Body of pancreas (tissue), 4 donors: ENCODE results near the gene SPR. TPM values are rescaled to one million over a fixed set of nuclear protein-coding genes. Genes with fewer than 3 reads are reported as not detected.

ENCODE experiments used
- ATAC-seq: fragments of 150-250 bp; one replicate; pipeline ENCODE4 v1.9.1; 2016
- DNase-seq, 4 donors: peaks; one replicate each; pipeline ENCODE4 v3.0.0-alpha.2; 2019
- H3K27ac ChIP-seq, 4 donors: fragments of 200-600 bp; sonication (generic); 1 replicate in 3 of 4; 2 replicates in 1 of 4; pipeline versions ENCODE4 v1.5.1 to v1.6.1; 2016 to 2019; ENCODE audit warnings: mild to moderate bottlenecking in 1 of 4, mixed read lengths in 1 of 4, moderate library complexity in 1 of 4
- H3K27me3 ChIP-seq, 2 donors: fragments of 200-600 bp; sonication (generic); one replicate each; pipeline ENCODE4 v1.6.0; 2016; ENCODE audit warnings: mild to moderate bottlenecking in 1 of 2
- H3K36me3 ChIP-seq, 2 donors: fragments of 200-600 bp; sonication (generic); replicated peaks in 1 of 2; 2 replicates each; pipeline ENCODE4 v1.5.1; 2016; ENCODE audit warnings: low read depth in 2 of 2; ENCODE audit not compliant: insufficient read depth in 1 of 2
- H3K4me1 ChIP-seq: fragments of 200-600 bp; sonication (generic); one replicate; pipeline ENCODE4 v1.6.0; 2016
- H3K4me3 ChIP-seq, 2 donors: fragments of 200-600 bp; sonication (generic); 1 replicate in 1 of 2; 2 replicates in 1 of 2; pipeline ENCODE4 v1.5.1; 2016 to 2019
- H3K9me3 ChIP-seq, 3 donors: fragments of 200-600 bp; sonication (generic); 1 replicate in 2 of 3; 2 replicates in 1 of 3; pipeline ENCODE4 v1.5.1; 2016
- POLR2A ChIP-seq, 3 donors: fragments of 450-650 bp; IDR thresholded peaks; one replicate each; pipeline ENCODE4 v1.6.1; 2016; ENCODE audit warnings: antibody characterized with exemption in 3 of 3, mild to moderate bottlenecking in 2 of 3
- WGBS, 2 donors: methylation state at CpG; one replicate each; pipeline ENCODE4 v1.1.5; 2017; 5-methylcytosine and 5-hydroxymethylcytosine counted together
- intact Hi-C: fragments of 100-400 bp; cut with DNase I; formaldehyde crosslinking; loops from one replicate; pipeline ENCODE4 v1.15.1; 2023
- total RNA-seq, 2 donors: library from RNA; depleted of rRNA; stranded (reverse); fragments of >200 nt; gene quantifications; one replicate each; pipeline ENCODE4 v1.1.0, GENCODE V29; 2016
- TF ChIP-seq, protein P1 (sequence below), 7 experiments: fragments of 450-650 bp in 4 of 7; fragments of 200-600 bp in 3 of 7; sonication (generic) in 3 of 7; IDR thresholded peaks; one replicate each; pipeline ENCODE4 v1.5.1; 2016 to 2019; ENCODE audit warnings: antibody characterized with exemption in 7 of 7

Gene SPR
- total RNA-seq, 2 donors from 2014 or later: 62.6 to 84.6 TPM

DNA sequence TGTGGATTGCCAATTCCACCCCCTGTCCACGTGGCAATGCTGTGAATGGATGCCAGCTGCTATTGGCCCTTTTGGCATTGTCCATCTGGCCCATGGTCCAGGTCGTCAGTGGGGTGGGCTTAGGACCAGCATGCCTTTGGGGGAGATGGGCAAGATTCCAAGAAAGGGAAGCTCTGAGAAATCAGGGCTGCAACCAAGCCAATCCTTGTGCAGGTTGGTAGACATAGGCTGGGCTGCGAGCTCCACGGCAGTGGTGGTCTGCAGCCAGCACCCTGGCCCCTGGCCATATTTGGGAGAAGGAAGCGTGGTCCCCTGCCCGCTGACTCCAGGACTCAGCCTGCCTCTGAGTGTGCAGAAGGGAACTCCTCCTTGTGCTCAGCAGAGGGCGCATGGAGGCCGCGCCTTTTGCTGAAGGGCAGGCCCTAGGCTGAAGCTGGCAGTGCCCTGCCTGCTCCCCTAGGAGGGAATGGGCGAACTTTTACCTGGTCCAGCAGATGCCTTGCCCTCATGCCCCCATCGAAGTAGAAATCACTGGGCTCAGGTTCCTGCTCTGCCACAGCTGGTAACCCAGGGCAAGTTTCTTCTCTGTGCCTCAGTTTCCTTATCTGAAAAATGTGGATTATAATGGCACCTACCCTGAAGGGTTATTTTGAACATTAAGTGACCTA is 5.4 kb downstream of the SPR start:
- Histone ChIP-seq H3K4me3 (no peak overlapping the region), H3K4me1 (peaks cover 40% of the 10 kb centered on the region), H3K9me3 (no peaks in the 10 kb centered on the region), H3K27me3 (no peaks in the 10 kb centered on the region), H3K27ac (no peak overlapping the region), H3K36me3 (peaks cover 0 to 5% of the 10 kb centered on the region in 2 donors)
- TF ChIP-seq, protein P1, sequence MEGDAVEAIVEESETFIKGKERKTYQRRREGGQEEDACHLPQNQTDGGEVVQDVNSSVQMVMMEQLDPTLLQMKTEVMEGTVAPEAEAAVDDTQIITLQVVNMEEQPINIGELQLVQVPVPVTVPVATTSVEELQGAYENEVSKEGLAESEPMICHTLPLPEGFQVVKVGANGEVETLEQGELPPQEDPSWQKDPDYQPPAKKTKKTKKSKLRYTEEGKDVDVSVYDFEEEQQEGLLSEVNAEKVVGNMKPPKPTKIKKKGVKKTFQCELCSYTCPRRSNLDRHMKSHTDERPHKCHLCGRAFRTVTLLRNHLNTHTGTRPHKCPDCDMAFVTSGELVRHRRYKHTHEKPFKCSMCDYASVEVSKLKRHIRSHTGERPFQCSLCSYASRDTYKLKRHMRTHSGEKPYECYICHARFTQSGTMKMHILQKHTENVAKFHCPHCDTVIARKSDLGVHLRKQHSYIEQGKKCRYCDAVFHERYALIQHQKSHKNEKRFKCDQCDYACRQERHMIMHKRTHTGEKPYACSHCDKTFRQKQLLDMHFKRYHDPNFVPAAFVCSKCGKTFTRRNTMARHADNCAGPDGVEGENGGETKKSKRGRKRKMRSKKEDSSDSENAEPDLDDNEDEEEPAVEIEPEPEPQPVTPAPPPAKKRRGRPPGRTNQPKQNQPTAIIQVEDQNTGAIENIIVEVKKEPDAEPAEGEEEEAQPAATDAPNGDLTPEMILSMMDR (IDR thresholded peaks at IDR 0.05): peak; percentile 63 to 89 (median 78)
- no peak for TF ChIP-seq POLR2A (IDR thresholded peaks at IDR 0.05)
- DNase-seq (peak; percentile 80 to 83 (median 81)), ATAC-seq (peak; percentile 68)
- intact Hi-C loops: loop anchor here (5.0 to 10.0 kb wide), 2 partner anchors 80 to 282 kb away; no protein-coding TSS in a partner anchor
- 11 to 13% methylated on average over 4 to 11 of the region's 11 CpGs for WGBS, 2 donors

DNA sequence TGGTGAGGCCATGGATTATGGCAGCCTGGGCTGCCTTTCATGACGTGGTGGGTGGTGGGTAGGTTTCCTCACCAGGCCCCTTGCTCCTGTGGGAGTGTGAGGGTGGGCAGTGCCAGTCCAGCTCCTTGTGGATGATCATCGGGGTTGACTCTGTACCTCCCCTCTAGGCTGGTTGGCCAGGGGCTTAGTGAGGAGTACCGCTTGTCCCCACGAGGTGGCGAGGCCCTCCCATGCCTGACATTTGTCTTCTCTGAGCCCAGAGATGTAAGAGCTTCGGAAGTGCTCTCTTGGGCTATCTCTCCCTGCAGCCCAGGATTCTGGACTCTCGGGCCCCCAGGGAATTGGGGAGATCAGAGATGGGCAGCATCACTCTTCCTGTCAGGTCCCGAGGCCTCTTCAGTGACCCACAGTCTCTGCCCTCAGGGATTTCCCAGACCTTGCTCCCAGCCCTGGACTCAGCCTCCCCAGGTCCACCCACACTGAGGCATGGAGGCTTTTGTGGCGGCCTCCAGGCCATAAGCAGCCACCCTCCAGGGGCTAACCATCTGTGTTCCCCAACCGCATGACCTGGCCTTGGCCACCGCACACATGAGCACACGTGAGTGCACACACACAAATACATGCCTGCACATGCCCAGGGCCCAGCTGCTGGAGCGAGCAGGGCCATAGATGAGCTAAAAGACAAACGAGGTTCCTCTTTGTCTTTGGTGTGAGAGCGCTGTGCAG is 6.5 kb downstream of the SPR start:
- Histone ChIP-seq H3K27me3 (no peaks in the 10 kb centered on the region), H3K4me1 (peaks cover 31% of the 10 kb centered on the region), H3K36me3 (peaks cover 0 to 5% of the 10 kb centered on the region in 2 donors), H3K9me3 (no peaks in the 10 kb centered on the region), H3K27ac (no peak overlapping the region), H3K4me3 (no peak overlapping the region)
- DNase-seq (peak; percentile 37 to 53 (median 44)), ATAC-seq (peak; percentile 47)
- WGBS, 2 donors: 48 to 74% methylated on average over 5 to 15 of the region's 15 CpGs
- TF ChIP-seq, protein P1 (IDR thresholded peaks at IDR 0.05): peak; percentile 18 to 57 (median 41)
- TF ChIP-seq POLR2A (IDR thresholded peaks at IDR 0.05): no peak
- intact Hi-C loops: loop anchor here (5.0 to 10.0 kb wide), 2 partner anchors 79 to 281 kb away; no protein-coding TSS in a partner anchor

DNA sequence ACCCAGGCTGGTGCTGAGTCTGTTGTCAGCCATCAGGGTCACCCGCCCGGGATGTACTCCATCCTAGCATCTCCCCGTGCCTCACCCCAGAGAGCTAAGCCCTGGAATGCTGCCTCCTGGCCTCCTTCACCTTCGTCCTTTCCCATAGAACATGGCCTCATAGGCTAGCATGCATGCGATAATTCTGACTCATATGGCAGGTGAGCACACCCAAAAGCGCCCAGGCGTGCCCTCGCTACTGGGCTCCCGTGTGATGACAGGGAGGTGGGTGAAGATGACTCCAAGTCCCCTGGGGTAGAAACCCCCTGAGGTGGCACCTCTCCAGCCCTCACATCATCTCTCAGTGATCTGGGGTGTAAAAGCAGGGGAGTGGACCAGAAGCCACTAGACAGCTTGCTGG is 7.3 kb downstream of the SPR start:
- WGBS, 2 donors: 89 to 90% methylated on average over 8 to 9 of the region's 9 CpGs
- H3K4me1 ChIP-seq: peaks cover 23% of the 10 kb centered on the region
- ATAC-seq (no peak), DNase-seq (no peak)
- H3K36me3 ChIP-seq: peaks cover 0 to 5% of the 10 kb centered on the region in 2 donors
- H3K27ac ChIP-seq: no peak overlapping the region
- TF ChIP-seq, protein P1 (IDR thresholded peaks at IDR 0.05): no peak
- TF ChIP-seq POLR2A (IDR thresholded peaks at IDR 0.05): no peak
- no peaks in the 10 kb centered on the region for H3K9me3 ChIP-seq
- no peak overlapping the region for H3K4me3 ChIP-seq
- no peaks in the 10 kb centered on the region for H3K27me3 ChIP-seq
- intact Hi-C loops: loop anchor here (5.0 to 10.0 kb wide), 2 partner anchors 78 to 280 kb away; no protein-coding TSS in a partner anchor

DNA sequence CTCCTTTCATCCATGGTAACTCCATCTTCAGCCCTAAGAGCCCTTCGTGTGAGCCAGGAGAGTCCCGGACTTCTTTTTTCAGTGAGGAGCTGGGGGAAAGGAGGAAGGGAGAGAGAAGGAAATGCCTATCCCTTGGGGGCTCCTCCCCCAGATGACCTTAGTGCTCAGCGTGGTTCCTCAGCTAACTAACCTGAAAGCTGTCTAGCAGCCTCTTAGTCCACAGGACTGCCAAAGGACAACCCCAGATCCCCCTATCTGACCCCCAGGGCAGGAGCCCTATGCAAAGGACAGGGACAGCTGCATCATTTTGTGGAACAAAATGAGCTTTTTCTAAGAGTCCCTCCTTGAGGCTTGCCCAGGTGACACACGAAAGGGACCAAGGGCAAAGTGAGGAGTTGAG is 7.9 kb downstream of the SPR start:
- Histone ChIP-seq H3K27me3 (no peaks in the 10 kb centered on the region), H3K27ac (no peak overlapping the region), H3K4me3 (no peak overlapping the region), H3K9me3 (no peaks in the 10 kb centered on the region), H3K4me1 (peaks cover 17% of the 10 kb centered on the region), H3K36me3 (peaks cover 0 to 5% of the 10 kb centered on the region in 2 donors)
- WGBS, 2 donors: 12 to 21% methylated on average over 4 of the region's 4 CpGs
- intact Hi-C loops: loop anchor here (10.0 kb wide), 1 partner anchor 280 kb away; no protein-coding TSS in a partner anchor
- ATAC-seq (no peak), DNase-seq (no peak)
- no peak for TF ChIP-seq POLR2A (IDR thresholded peaks at IDR 0.05)
- TF ChIP-seq, protein P1 (IDR thresholded peaks at IDR 0.05): no peak
